Endothelial cell of umbilical vein (primary cell): Measurements from ENCODE around the gene NSDHL. TPM values are rescaled to one million over a fixed set of nuclear protein-coding genes. Genes with fewer than 3 reads are reported as not detected.

Source experiments
- BruUV-seq: library from RNA; stranded (reverse); fragments of 400-500 nt; replicated peaks from 2 replicates; lab custom pipeline; 2021; lab: Mats Ljungman, UMichigan
- CTCF ChIA-PET: fragments of 300-600, 350-600 bp; sonication (Branson Sonifier 250); formaldehyde crosslinking; loops from one replicate; lab custom pipeline; 2021; ENCODE audit warnings: antibody characterized with exemption, inconsistent platforms; lab: Charles Lee
- POLR2A ChIA-PET: fragments of 300-600, 350-600 bp; sonication (Branson Sonifier 250); formaldehyde crosslinking; loops from one replicate; lab custom pipeline; 2021; ENCODE audit warnings: antibody characterized with exemption, inconsistent platforms; lab: Charles Lee
- DNase-seq: peaks from one replicate; pipeline ENCODE4 v3.0.0-alpha.2; 2011; ENCODE audit warnings: low read depth, low spot score
- FAIRE-seq: peaks from 2 replicates; lab custom pipeline; 2011; peaks lifted over from hg19 to GRCh38; lab: Jason Lieb, UNC
- H2AFZ ChIP-seq: 2 replicates; pipeline ENCODE4 v1.6.0; 2012; ENCODE audit warnings: low read depth, low read length, control low read depth, inconsistent platforms
- H3K27ac ChIP-seq: 2 replicates; pipeline ENCODE4 v1.5.1; 2011; ENCODE audit warnings: low read depth, mild to moderate bottlenecking, control low read depth, low read length, moderate library complexity; ENCODE audit not compliant: insufficient read depth
- H3K27me3 ChIP-seq, 2 experiments: 2 replicates each; pipeline versions ENCODE4 v1.6.0 to v1.6.1; 2011; ENCODE audit warnings: low read length in 2 of 2, mixed read lengths in 1 of 2; ENCODE audit not compliant: control insufficient read depth in 2 of 2, insufficient read depth in 2 of 2
- H3K36me3 ChIP-seq, 2 experiments: 2 replicates in 1 of 2; 3 replicates in 1 of 2; pipeline ENCODE4 v1.5.1; 2011; ENCODE audit warnings: low read length in 2 of 2, mild to moderate bottlenecking in 1 of 2, moderate library complexity in 1 of 2; ENCODE audit not compliant: control insufficient read depth in 2 of 2, insufficient read depth in 2 of 2; ENCODE audit errors: extremely low read depth in 1 of 2
- H3K4me1 ChIP-seq: 3 replicates; pipeline ENCODE4 v1.5.1; 2011; ENCODE audit warnings: mild to moderate bottlenecking, low read length; ENCODE audit not compliant: control insufficient read depth, insufficient read depth; ENCODE audit errors: extremely low read depth
- H3K4me2 ChIP-seq: 2 replicates; pipeline ENCODE4 v1.6.1; 2011; ENCODE audit warnings: low read length, control low read depth, mixed read lengths; ENCODE audit not compliant: insufficient read depth
- H3K4me3 ChIP-seq, 3 experiments: fragments of 200-600 bp in 1 of 3; sonication (generic), shearing (Covaris generic) in 1 of 3; replicated peaks in 1 of 3; 2 replicates each; pipeline ENCODE4 v1.5.1; 2011 to 2016; ENCODE audit warnings: control low read depth in 3 of 3, low read length in 3 of 3, mild to moderate bottlenecking in 2 of 3, inconsistent platforms in 1 of 3, low read depth in 1 of 3, moderate library complexity in 1 of 3; ENCODE audit not compliant: insufficient read depth in 1 of 3
- H3K79me2 ChIP-seq: 2 replicates; pipeline ENCODE4 v1.6.0; 2012; ENCODE audit warnings: low read length, inconsistent platforms; ENCODE audit not compliant: control insufficient read depth, insufficient read depth
- H3K9ac ChIP-seq: replicated peaks from 2 replicates; pipeline ENCODE3; 2011; ENCODE audit warnings: low read length, control low read depth; ENCODE audit not compliant: insufficient read depth; ENCODE audit errors: extremely low read depth
- H3K9me1 ChIP-seq: replicated peaks from 3 replicates; pipeline ENCODE4 v1.6.0; 2011; ENCODE audit warnings: mild to moderate bottlenecking, low read length; ENCODE audit not compliant: control insufficient read depth, insufficient read depth; ENCODE audit errors: extremely low read depth
- H3K9me3 ChIP-seq: replicated peaks from 2 replicates; pipeline ENCODE4 v1.5.1; 2012; ENCODE audit warnings: low read length, inconsistent platforms; ENCODE audit not compliant: control insufficient read depth, insufficient read depth
- H4K20me1 ChIP-seq: replicated peaks from 2 replicates; pipeline ENCODE3; 2011; ENCODE audit warnings: mild to moderate bottlenecking, low read length; ENCODE audit not compliant: control insufficient read depth, insufficient read depth; ENCODE audit errors: extremely low read depth
- CTCF ChIP-seq, 2 donors: IDR thresholded peaks; 1 replicate in 1 of 2; 2 replicates in 1 of 2; pipeline ENCODE4 v1.5.1; 2011; ENCODE audit warnings: low read length in 2 of 2, mild to moderate bottlenecking in 2 of 2, moderate library complexity in 2 of 2, control low read depth in 1 of 2, inconsistent platforms in 1 of 2, low read depth in 1 of 2; ENCODE audit not compliant: insufficient read depth in 1 of 2; ENCODE audit errors: extremely low read depth in 1 of 2
- FOS ChIP-seq: IDR thresholded peaks from 2 replicates; pipeline ENCODE4 v1.6.1; 2011; ENCODE audit warnings: mild to moderate bottlenecking, low read length, moderate library complexity, borderline replicate concordance; ENCODE audit not compliant: insufficient read depth
- GATA2 ChIP-seq: IDR thresholded peaks from 2 replicates; pipeline ENCODE4 v1.7.0; 2011; ENCODE audit warnings: low read depth, mild to moderate bottlenecking, moderate library complexity, mixed read lengths, low read length; ENCODE audit not compliant: insufficient read length, insufficient read depth
- MAX ChIP-seq: IDR thresholded peaks from 2 replicates; pipeline ENCODE4 v1.6.1; 2011; ENCODE audit not compliant: insufficient read depth, insufficient read length
- dilution Hi-C: fragments of 300-500 bp; cut with MboI; formaldehyde crosslinking; loops from one replicate; pipeline ENCODE4 v1.15.0; 2019; ENCODE audit warnings: low sequenced_read_pairs; ENCODE audit not compliant: extremely low pct_ligation_motif_present
- intact Hi-C: fragments of 100-400 bp; cut with micrococcal nuclease; formaldehyde crosslinking; loops from one replicate; pipeline ENCODE4 v1.10.0; 2022
- polyA plus RNA-seq, 4 experiments: library from polyadenylated mRNA; depleted of rRNA in 3 of 4; stranded (reverse) in 3 of 4; unstranded in 1 of 4; fragments of >200 nt; gene quantifications; 2 replicates each; pipeline versions ENCODE4 v1.2.1 to v1.2.3, GENCODE V29; 2011 to 2012; ENCODE audit warnings: missing spikeins in 1 of 4
- total RNA-seq: library from RNA; stranded (reverse); gene quantifications from 2 replicates; pipeline ENCODE4 v1.2.3, GENCODE V29; 2021

Gene NSDHL
- total and polyA plus RNA-seq, 2 donors (not counting 3 experiments of a cell fraction or from before 2014, with no cell fraction given): 40.0 to 43.7 TPM

- intact Hi-C loops: no loop called here
- Histone ChIP-seq H3K4me2 (no peak overlapping the region), H3K36me3 (no peaks in the 10 kb centered on the region), H3K79me2 (peaks cover 20% of the 10 kb centered on the region), H3K4me1 (peaks cover 23% of the 10 kb centered on the region), H3K4me3 (no peak overlapping the region), H3K27me3 (no peaks in the 10 kb centered on the region), H3K9ac (no peak overlapping the region), H4K20me1 (no peaks in the 10 kb centered on the region), H3K9me3 (no peaks in the 10 kb centered on the region), H3K27ac (no peak overlapping the region), H3K9me1 (no peaks in the 10 kb centered on the region), H2AFZ (no peak overlapping the region)
- CTCF ChIA-PET: interaction anchor here (0.8 to 1.6 kb wide), 3 partner anchors 24 to 27 kb away, joined by 3 to 4 read pairs (median 3); no protein-coding TSS in a partner anchor
- FAIRE-seq (peak; percentile 63), DNase-seq (no peak)
- TF ChIP-seq GATA2: no peak
- TF ChIP-seq FOS: no peak
- no peak for TF ChIP-seq MAX
- TF ChIP-seq CTCF (IDR thresholded peaks at IDR 0.05; ENCODE audit: extremely low read depth in 1 of 2, insufficient read depth in 1 of 2, low read depth in 1 of 2, low read length in 2 of 2): no peak
- POLR2A ChIA-PET: no interaction called here
- dilution Hi-C loops: no loop called here
- no TSS peak for BruUV-seq
Measured at GRCh38 chrX:152899111-152899873, 68.4 kb downstream of the NSDHL start.
